Thoracic aorta (tissue), 2 donors: Measurements from ENCODE around the gene KIF26B. TPM values are rescaled to one million over a fixed set of nuclear protein-coding genes. Genes with fewer than 3 reads are reported as not detected.

Experiments used
- ATAC-seq: fragments of 150-250 bp; one replicate; pipeline ENCODE4 v1.8.0; 2017; ENCODE audit warnings: low read depth; ENCODE audit not compliant: insufficient number of reproducible peaks, low FRiP score
- DNase-seq: peaks from one replicate; pipeline ENCODE4 v3.0.0-alpha.2; 2020; ENCODE audit warnings: low spot score
- H3K27ac ChIP-seq, 2 donors: fragments of 200-600 bp; sonication (generic); 1 replicate in 1 of 2; 2 replicates in 1 of 2; pipeline ENCODE4 v1.5.1; 2016; ENCODE audit warnings: mild to moderate bottlenecking in 2 of 2, moderate library complexity in 2 of 2
- H3K27me3 ChIP-seq: fragments of 200-600 bp; sonication (generic); replicated peaks from 2 replicates; pipeline ENCODE4 v1.6.0; 2016; ENCODE audit warnings: mild to moderate bottlenecking; ENCODE audit not compliant: insufficient read depth
- H3K36me3 ChIP-seq: fragments of 200-600 bp; sonication (generic); one replicate; pipeline ENCODE4 v1.5.1; 2016
- H3K4me1 ChIP-seq, 2 donors: fragments of 200-600 bp; sonication (generic); 1 replicate in 1 of 2; 2 replicates in 1 of 2; pipeline versions ENCODE4 v1.5.1 to v1.6.0; 2016; ENCODE audit warnings: low read depth in 2 of 2, mild to moderate bottlenecking in 1 of 2; ENCODE audit not compliant: control insufficient read depth in 1 of 2
- H3K4me3 ChIP-seq: fragments of 200-600 bp; sonication (generic); 2 replicates; pipeline ENCODE4 v1.5.1; 2016; ENCODE audit warnings: mild to moderate bottlenecking
- H3K9me3 ChIP-seq: fragments of 200-600 bp; sonication (generic); 2 replicates; pipeline ENCODE4 v1.5.1; 2016
- total RNA-seq, 2 donors: library from RNA; depleted of rRNA; stranded (reverse); fragments of >200 nt; gene quantifications; one replicate each; pipeline versions ENCODE4 v1.1.0 to v1.2.3, GENCODE V29; 2016
- TF ChIP-seq, protein P1 (sequence below): fragments of 200-600 bp; sonication (generic); IDR thresholded peaks from one replicate; pipeline ENCODE4 v1.5.1; 2019; ENCODE audit warnings: antibody characterized with exemption

Gene KIF26B
- total RNA-seq, 2 donors from 2014 or later = 0.14 to 0.41 TPM

DNA sequence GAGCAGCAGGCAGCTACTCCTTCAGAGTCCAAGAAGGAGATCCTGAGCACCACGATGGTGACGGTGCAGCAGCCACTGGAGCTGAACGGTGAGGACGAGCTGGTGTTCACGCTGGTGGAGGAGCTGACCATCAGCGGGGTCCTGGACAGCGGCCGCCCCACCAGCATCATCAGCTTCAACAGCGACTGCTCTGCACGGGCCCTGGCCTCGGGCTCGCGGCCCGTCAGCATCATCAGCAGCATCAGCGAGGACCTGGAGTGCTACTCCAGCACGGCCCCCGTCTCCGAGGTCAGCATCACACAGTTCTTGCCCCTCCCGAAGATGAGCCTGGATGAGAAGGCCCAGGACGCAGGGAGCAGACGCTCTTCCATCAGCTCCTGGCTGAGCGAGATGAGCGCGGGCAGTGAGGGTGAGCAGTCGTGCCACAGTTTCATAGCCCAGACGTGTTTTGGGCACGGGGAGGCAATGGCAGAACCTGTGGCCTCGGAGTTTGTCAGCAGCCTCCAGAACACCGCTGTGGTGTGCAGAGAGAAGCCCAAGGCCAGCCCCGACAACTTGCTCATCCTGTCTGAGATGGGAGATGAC is 531.8 kb downstream of the KIF26B start:
- H3K9me3 ChIP-seq = no peaks in the 10 kb centered on the region
- DNase-seq = no peak
- no peaks in the 10 kb centered on the region for H3K4me1 ChIP-seq
- H3K27me3 ChIP-seq = no peaks in the 10 kb centered on the region
- no peak overlapping the region for H3K27ac ChIP-seq
- no peak overlapping the region for H3K4me3 ChIP-seq
- no peaks in the 10 kb centered on the region for H3K36me3 ChIP-seq
- no peak for ATAC-seq
- TF ChIP-seq, protein P1, sequence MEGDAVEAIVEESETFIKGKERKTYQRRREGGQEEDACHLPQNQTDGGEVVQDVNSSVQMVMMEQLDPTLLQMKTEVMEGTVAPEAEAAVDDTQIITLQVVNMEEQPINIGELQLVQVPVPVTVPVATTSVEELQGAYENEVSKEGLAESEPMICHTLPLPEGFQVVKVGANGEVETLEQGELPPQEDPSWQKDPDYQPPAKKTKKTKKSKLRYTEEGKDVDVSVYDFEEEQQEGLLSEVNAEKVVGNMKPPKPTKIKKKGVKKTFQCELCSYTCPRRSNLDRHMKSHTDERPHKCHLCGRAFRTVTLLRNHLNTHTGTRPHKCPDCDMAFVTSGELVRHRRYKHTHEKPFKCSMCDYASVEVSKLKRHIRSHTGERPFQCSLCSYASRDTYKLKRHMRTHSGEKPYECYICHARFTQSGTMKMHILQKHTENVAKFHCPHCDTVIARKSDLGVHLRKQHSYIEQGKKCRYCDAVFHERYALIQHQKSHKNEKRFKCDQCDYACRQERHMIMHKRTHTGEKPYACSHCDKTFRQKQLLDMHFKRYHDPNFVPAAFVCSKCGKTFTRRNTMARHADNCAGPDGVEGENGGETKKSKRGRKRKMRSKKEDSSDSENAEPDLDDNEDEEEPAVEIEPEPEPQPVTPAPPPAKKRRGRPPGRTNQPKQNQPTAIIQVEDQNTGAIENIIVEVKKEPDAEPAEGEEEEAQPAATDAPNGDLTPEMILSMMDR = no peak

DNA sequence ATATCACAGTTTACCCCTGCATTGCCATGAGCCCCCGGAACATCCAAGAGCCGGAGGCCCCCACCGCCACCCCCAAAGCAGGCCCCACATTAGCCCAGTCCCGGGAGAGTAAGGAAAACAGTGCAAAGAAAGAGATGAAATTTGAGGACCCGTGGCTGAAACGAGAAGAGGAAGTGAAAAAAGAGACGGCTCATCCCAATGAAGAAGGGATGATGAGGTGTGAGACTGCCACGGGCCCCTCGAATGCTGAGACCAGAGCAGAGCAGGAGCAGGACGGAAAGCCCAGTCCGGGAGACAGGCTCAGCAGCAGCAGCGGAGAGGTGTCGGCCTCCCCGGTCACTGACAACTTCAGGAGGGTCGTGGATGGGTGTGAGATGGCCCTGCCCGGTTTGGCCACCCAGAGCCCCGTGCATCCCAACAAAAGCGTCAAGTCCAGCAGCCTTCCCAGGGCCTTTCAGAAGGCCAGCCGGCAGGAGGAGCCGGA is 532.4 kb downstream of the KIF26B start:
- no peak for DNase-seq
- H3K27ac ChIP-seq = no peak overlapping the region
- ATAC-seq = no peak

DNA sequence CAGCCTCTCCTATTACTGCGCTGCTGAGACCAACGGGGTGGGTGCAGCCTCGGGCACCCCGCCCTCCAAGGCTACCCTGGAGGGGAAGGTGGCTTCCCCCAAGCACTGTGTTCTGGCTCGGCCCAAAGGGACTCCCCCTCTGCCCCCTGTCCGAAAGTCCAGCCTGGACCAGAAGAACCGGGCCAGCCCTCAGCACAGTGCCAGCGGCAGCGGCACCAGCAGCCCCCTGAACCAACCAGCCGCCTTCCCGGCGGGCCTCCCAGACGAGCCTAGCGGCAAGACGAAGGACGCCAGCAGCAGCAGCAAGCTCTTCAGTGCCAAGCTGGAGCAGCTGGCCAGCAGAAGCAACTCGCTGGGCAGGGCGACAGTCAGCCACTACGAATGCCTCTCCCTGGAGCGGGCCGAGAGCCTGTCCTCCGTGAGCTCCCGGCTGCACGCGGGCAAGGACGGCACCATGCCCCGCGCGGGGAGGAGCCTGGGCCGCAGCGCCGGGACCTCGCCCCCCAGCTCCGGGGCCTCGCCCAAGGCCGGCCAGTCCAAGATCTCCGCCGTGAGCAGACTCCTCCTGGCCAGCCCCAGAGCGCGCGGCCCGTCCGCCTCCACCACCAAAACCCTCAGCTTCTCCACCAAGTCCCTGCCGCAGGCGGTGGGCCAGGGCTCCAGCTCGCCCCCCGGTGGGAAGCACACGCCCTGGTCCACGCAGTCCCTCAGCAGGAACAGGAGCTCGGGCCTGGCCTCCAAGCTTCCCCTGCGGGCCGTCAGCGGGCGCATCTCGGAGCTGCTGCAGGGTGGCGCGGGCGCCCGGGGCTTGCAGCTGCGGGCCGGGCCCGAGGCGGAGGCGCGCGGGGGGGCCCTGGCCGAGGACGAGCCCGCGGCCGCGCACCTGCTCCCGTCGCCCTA is 533.1 kb downstream of the KIF26B start:
- ATAC-seq (no peak), DNase-seq (no peak)
- Histone ChIP-seq H3K36me3 (no peaks in the 10 kb centered on the region), H3K27ac (no peak overlapping the region), H3K4me1 (no peaks in the 10 kb centered on the region), H3K9me3 (no peaks in the 10 kb centered on the region), H3K27me3 (no peaks in the 10 kb centered on the region), H3K4me3 (no peak overlapping the region)
- TF ChIP-seq, protein P1 = no peak

More for the DNA sequence above, 532.4 kb downstream of the KIF26B start:
- no peaks in the 10 kb centered on the region for H3K9me3 ChIP-seq
- H3K36me3 ChIP-seq = no peaks in the 10 kb centered on the region
- H3K27me3 ChIP-seq = no peaks in the 10 kb centered on the region
- H3K4me1 ChIP-seq = no peaks in the 10 kb centered on the region
- TF ChIP-seq, protein P1 = no peak
- no peak overlapping the region for H3K4me3 ChIP-seq

DNA sequence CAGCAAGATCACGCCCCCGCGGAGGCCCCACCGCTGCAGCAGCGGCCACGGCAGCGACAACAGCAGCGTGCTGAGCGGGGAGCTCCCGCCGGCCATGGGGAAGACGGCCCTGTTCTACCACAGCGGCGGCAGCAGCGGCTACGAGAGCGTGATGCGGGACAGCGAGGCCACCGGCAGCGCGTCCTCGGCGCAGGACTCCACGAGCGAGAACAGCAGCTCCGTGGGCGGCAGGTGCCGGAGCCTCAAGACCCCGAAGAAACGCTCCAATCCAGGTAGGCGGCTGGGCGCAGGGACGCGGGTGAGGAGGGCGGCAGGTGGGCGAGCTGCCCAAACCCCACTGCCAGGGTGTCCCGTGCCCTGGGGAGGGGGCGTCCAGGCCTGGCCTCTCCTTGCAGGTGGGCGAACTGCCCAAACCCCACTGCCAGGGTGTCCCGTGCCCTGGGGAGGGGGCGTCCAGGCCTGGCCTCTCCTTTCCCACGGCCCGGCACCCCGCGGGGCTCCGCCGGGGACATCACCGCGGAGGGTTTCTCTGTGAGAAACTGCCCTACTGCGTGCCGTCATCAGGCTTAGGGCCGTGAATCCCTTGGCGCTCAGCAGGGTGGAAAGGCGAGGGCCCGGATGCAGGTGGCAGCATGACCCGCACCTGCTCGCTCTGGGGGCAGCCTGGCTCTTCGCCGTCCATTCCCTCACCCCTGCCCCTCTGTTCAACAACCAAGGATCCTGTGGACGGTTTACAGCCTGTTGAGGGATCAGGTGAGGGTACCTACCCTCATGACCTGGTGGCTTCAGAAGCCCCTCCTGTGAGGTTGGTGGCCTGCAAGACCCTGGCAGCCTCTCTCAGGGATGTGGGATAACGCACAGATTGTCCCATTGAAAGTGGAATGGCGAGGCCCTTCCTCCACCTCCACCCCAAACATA is 534.0 kb downstream of the KIF26B start:
- DNase-seq (no peak), ATAC-seq (no peak)
- no peaks in the 10 kb centered on the region for H3K9me3 ChIP-seq
- no peak overlapping the region for H3K4me3 ChIP-seq
- no peak overlapping the region for H3K27ac ChIP-seq
- no peaks in the 10 kb centered on the region for H3K4me1 ChIP-seq
- no peaks in the 10 kb centered on the region for H3K27me3 ChIP-seq
- no peaks in the 10 kb centered on the region for H3K36me3 ChIP-seq
- TF ChIP-seq, protein P1 = no peak
